GM19238 (cell line): Measurements from ENCODE around the gene RSPH1.
"Not testable (repeated sequence)": the region's sequence is repeated elsewhere in the genome, so short reads cannot be mapped to it uniquely, and the experiment has no call there.

Experiments
- DNase-seq: peaks from one replicate; pipeline ENCODE4 v3.0.0; 2011; ENCODE audit warnings: low spot score; ENCODE audit not compliant: insufficient read length

Gene RSPH1

DNA sequence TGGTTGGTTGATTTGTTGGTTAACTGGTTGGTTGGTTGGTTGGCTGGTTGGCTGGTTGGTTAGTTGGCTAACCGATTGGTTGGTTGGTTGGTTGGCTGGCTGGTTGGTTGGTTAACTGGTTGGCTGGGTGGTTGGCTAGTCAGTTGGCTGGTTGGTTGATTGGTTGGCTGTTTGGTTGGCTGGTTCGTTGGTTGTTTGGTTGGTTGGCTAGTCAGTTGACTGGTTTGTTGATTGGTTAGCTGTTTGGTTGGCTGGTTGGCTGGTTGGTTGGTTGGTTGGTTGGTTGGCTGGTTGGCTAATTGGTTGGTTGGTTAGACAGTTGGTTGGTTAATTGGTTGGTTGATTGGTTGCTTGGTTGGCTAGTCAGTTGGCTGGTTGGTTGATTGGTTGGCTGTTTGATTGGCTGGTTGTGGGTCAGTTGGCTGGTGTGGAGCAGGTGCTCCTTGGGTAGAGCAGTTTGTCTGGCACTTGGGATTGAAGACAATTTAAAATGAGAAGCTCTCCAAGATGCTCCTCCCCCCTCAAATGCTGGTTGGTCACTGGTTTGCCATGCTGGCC lies 6.9 kb downstream of the RSPH1 start:
- no peak for DNase-seq

DNA sequence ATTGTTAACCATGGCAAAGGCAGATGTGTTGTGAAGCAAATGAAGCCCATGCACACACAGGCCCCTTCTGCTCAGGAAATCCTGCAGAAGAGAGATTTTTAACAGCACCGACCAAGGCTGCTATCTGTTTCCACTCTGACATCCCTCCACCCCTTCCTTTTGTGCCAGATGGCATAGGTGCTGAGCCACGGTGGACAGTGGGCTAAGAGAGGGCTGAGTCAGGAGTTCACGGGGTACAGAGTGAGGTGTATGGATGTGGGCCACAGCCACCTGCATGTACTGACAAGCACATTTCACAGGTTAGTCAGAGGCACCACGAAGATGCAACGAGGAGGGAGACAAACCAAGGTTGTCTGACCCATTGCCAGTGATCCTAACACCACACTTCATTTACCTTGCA lies 9.5 kb downstream of the RSPH1 start:
- no peak for DNase-seq

DNA sequence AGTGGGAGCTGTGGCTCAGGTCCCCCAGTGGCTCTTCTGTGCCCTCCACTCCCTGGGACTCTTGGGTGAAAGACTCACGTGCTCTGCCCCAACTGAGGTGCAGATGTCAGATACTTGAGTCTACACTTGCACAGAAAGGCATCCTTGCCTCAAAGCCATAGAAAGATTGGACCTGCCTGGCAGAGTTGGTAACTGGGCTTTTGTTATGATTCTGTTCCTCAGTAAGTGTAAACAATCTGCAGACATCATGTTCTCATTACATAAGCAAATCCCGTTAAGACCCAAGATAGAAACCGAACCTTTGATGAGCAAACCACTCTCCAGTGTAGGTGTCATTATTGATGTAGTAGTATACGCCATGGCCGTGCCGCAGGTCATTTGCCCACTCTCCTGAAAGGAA lies 10.0 kb downstream of the RSPH1 start:
- no peak for DNase-seq

DNA sequence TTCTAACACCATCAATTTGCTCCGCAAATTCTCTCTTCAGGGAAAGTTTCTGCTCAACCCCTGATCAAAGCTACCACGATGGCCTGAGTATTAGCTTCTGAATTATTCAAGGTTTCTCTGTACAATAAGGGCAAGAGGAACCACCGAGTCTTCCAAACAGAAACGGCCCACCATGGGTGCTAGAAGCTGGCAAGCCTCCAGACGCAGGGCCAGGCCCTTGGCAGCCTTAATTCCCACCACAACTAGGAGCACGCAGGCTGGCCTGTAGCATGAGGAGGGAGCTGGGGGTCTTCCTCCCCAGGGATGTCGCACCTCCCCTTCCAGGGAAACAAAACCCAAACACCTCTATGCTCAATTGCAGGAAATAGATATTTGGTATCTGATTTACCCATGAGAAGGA lies 11.1 kb downstream of the RSPH1 start:
- no peak for DNase-seq

DNA sequence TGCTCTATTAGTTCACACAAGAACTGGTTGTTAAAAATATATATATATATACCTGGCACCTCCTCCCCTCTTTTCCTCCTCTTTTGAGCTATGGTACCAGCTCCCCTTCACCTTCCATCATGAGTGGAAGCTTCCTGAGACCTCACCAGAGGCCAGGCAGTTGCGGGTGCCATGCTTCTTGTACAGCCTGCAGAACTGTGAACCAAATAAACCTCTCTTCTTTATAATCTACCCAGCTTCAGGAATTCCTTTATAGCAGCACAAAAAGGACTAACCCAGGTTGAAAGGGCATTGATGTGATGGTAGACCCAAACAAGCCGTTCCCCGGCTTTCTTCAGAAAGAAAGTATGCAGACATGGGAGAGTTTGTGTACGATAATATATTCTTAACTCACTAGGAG lies 14.9 kb downstream of the RSPH1 start:
- no peak for DNase-seq

DNA sequence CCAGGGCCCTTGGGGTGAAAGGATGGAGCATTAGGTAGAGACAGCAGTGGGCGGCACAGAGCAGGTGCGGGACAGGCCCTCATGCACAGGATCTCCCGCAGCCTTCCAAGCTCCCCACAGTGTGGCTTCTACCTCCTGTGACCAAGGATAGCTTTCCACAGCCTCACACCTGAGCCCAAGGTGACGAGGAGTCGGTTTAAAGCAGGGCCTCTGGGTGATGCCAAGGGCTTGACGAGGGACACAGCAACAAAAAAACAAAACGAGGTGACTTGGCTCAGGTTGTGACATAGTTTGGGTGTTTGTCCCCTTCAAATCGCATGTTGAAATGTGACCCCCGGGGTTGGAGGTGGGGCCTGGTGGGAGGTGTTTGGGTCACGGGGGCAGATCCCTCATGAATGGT lies 15.3 kb downstream of the RSPH1 start:
- no peak for DNase-seq

DNA sequence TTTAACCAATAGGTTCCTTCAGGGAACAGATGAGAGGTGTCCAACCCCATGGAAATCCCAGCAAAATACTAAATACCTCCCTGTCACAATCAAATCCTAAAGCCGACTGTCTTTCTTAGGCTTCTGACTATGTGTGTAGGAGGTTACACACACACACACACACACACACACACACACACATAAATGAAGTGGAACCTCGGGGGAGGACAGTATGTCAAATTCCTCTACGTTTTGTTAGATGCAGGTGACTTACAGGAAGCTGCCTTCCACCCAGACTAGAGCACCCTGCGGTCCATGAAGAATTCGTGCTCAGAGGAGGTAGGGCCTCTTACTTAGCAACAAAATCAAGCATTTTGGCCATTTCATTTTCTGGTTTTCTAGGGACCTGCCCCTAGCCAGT lies 16.4 kb downstream of the RSPH1 start:
- no peak for DNase-seq

DNA sequence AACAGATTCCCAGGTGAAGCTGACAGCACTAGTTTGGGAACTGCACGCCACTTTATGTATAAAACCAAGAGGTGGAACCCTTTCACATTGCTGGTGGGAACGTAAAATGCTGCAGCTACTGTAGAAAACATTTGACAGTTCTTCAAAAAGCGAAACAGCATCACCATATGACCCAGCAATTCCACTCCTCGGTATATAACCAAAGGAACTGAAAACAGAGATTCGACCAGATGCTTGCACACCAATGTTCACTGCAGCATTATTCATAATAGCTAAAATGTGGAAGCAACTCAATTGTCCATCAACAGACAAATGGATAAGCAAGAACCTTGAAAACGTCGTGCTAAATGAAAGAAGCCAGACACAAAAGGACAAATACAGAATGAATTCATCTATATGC lies 17.5 kb downstream of the RSPH1 start:
- peak; percentile 25 for DNase-seq

DNA sequence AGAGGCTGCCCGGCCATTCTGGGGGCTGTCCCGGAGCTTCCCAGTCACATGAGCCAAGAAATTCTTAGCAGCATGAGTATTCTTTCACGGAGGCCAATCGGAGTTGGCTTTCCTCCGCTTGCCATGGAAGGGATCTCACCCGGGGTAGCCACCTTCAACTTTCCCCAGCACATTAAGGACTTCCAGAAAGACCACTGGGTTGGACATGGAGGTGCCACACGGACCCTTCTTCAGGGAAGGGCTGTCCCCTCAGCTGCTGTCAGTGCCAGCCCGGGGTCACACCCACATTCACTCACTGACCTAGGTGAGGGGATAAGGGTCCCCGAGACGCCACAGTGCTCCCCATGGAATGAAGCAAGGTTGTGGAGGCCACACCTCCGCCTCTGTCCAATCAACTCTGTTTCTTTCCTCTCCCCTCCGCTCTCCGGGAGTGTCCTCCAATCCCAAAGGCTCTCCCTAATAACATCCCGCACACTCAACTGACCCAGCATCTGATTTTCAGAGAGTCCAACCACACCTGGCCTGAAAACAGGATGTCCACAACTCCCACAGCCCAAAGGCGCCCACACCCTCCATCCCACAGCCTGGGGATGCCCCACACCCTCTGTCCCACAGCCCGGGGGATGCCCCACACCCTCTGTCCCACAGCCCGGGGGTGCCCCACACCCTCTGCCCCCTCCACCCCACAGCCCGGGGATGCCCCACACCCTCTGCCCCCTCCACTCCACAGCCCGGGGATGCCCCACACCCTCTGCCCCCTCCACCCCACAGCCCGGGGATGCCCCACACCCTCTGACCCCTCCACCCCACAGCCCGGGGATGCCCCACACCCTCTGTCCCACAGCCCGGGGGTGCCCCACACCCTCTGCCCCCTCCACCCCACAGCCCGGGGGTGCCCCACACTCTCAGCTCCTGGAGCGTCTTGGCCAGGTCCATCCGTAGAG lies 19.4 kb downstream of the RSPH1 start:
- DNase-seq: no peak

DNA sequence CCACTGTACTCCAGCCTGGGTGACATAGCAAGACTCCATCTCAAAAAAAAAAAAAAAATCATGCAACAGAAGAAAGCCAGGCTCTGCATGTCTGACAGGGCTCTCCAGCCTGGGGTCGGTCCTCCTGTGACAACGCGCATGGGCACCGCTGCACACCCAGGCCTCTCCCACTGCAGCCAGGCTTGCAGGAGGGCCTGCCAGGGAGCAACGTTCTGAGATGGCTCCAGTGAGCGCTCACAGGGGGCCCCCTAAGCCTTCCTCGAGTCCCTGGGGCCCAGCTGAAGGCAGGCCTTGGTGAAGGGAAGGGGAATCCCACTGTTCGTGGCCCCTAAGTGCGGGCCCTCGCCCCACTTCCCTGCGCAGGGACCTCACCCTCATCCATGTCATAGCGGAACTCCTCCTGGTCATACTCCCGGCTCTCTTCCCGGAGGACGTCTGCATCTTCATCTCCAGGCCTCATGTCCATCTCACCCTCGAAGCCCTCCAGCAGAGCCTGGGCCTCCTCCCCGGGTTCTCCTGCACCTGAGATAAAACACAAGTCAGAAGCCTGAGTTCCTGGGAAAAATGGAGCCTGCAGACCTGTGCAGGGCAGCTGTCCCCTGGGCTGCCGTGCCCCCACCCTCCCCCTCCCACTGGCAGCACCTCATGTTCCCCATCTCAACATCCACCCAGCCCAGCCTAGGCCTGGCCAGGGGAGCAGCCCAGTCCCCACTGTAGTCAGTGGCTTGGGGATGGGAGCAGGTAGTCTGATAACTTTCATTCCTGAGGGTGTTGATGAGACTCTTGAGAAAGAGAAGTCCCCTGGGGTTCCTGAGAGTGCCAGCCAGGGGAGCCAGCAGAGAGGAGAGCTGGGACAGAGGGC lies 20.3 kb downstream of the RSPH1 start:
- DNase-seq: no peak

DNA sequence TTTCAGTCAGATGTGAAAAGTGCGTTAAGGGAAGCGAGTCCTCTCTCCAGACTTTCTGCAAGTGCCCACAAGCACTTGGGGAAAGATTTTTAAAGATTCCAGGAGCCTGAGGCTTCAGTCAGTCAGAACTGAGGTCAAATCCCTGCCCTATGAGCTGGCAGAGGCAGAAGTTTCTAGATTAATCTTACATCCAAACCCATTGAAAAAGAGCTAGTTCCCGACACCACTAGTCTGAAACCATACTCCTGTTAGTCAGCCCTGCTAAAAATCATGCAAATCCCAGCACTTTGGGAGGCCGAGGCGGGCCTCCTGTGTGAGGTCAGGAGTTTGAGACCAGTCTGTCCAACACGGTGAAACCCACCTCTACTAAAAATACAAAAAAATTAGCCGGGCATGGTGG lies 21.0 kb downstream of the RSPH1 start:
- DNase-seq: no peak

DNA sequence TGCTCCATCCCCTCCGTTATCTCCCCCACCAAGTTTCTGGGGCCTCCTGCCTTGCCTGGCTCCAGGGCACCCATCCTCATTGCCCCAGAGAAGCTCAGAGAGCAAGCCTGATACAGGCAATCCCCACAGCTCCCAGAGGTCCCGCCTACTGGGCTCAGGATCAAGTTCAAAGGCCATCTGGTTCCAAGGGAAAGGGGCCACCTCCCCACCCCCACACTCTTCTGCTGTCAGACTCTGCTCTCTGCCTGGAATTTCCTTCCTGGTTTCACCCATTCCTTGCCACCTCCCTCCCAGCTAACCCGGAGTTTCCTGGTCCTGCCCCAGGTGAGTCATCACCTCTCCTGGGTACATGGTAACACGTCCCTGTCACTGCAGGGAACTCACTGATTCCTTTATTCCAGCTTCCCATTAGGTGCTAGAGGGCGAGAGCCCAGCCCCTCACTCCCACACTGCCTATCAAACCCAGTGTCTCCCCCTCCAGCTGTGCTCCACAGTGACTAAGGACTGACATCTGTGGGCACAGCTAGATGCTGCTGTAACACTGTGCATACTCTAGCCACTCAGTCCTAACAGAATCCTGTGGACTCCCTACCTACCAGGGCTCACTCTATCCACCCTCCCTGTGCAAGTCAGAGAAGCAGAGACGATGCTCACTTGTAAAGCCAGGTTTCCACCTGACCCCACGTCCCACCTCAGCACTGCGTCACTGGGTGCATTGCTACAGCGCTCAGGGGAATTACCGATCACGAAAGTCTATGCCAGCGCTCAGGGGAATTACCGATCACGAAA lies 21.8 kb downstream of the RSPH1 start:
- no peak for DNase-seq

DNA sequence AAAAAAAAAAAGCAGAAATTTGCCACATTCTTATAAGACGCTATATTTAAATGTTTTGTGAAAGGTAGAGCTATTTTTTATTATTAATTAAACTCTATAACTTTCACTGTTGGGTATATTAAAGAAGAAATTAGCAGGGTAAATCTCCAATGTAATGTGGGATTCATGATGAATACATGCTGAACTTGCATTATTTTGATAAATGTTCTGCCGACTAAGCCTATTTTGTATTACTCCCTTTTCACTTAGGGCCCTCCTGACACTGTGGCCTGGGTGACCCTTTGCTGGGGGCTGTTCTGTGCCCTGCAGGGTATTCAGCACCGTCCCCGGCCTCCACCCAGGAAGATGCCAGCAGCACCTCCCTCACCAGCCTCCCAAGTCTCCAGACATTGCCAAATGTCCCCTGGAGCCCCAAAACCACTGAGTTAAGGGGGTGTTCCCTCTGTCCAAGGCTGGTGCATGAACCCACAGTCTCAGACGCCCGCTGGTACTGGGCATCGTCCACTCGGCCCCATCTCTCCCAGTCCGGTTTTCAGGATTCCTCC lies 22.5 kb downstream of the RSPH1 start:
- DNase-seq: no peak

DNA sequence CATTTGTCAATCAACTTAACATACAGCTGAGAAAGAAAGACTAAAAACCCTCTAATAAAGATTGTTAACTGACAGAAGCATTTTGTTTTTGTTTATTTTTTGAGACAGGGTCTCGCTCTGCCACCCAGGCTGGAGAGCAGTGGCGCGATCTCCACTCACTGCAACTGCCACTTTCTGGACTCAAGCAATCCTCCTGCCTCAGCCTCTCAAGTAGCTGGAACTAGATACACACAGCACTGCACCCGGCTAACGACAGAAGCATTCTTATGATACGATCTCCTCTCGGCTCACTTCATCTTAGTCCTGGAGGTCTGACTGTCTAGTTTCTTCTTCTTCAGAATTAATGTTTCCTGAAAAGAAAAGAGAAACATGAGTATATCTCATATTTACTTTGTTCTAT lies 23.5 kb downstream of the RSPH1 start:
- DNase-seq: no peak

DNA sequence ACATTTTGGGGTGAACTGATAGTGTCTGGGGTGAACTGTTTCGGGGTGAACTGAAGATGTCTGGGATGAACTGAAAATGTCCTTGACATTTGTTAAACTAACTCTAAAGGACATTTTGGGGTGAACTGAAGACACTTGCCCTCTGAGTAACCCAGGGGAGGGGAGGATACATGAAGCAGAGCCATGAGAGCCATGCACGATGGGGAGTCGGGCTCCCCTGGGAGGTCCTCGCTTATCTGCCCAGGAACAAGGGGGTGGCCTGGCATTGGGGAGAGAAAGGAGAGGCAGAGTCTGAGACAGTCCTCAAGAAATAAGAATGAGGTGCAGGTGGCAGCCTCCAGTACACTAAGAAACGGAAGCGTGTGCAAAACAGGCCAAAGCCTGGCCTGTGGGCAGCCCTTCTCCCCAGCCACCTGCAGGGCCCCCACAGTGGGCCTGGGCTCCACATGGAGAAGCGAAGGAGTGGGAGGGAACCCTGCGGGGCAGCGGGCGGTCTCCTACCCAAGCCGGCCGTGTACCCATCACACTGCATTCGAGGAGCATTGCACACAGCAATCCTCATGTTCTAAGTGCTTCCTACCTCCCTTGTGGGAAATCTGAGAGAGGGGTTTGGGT lies 24.2 kb downstream of the RSPH1 start:
- no peak for DNase-seq

DNA sequence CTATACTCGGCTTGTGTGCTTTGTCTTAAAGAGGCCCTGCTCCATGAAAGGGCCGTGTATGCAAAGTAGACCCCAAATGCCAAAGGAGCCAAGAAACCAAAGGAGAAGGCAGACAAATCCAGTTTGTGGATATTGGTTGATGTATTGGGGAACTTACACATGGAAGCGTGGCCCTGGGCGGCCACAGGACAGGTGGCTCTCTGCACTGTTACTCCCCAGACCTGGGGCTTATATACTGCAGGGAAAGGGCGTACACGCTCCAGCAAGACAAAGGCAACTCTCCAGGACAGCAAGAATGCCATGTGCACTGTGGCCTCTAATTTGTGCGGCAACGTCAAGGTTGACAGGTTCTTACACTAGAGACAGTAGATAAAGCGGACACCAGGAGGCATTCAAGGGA lies 24.8 kb downstream of the RSPH1 start:
- DNase-seq: no peak

DNA sequence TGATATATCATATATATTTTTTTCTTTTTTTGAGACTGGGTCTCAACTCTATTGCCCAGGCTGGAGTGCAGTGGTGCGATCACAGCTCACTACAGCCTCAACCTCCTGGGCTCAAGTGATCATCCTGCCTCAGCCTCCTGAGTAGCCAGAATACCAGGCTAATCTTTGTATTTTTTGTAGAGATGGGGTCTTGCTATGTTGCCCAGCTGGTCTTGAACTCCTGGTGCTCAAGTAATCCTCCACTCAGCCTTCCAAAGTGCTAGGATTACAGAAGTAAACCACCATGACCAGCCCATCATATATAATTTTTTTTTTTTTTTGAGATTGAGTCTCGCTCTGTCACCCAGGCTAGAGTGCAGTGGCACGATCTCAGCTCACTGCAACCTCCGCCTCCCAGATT lies 26.3 kb downstream of the RSPH1 start:
- not testable (repeated sequence) for DNase-seq

DNA sequence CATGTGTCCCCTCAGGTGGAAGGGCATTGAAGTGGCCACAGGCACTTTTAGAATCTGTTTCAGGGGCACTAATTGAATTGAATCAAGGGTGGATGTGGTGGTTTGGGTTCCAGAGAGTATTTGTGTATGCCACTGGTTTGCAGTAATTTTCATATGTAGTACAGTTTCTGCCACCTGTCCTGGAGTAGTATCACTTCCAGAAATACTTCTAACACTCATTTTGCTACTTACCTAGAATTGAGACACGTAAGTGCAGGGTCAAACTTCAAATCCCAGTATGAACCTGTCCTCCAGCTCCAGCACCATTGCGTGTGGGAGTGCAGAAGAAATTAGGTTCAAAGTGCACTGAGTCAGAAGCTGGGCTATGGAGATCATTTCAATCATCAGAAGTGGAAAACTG lies 26.8 kb downstream of the RSPH1 start:
- no peak for DNase-seq

DNA sequence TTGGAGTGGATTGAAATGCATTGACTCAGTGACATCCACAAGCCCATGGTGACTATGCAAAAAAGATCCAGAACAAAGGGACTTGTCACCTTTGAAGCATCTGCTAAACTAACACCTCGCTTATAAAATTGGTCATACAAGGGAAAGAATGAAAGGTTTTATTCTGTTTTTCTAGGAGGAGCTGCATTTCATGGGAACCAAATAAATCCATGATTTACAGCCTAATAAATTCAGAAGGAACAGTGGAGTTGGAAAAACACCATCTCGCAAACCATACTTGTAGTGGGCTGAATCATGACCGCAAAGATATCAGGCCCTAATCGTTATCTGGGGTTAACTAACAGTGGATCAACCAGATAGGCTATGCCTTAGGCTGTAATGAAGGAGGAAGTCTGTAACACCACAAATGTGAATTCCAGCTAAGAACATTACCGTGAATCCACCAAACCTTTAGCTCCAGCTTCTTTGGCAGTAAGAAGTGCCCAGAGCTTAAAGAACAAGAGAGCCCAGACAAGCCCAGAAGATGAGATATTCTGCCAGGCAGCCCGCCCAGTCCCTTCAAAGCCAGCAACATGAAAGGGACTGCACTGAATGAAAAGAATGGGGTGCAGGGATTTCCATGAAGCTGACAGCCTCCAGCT lies 27.4 kb downstream of the RSPH1 start:
- no peak for DNase-seq
